Upper lobe of right lung (tissue), 1 donor: ENCODE data around the gene KIF6. TPM values are rescaled to one million over a fixed set of nuclear protein-coding genes. Genes with fewer than 3 reads are reported as not detected.
A peak's percentile ranks its signal among the peaks of the same experiment; 100 is the strongest.

Experiments used
- ATAC-seq: fragments of 200-7000 bp; cut with Tn5 transposase; one replicate; pipeline ENCODE4 v1.9.1; 2020; ENCODE audit warnings: mild to moderate bottlenecking, moderate library complexity
- DNase-seq: peaks from one replicate; pipeline ENCODE4 v3.0.0-alpha.2; 2020
- H3K27ac ChIP-seq: fragments of 200-600 bp; one replicate; pipeline ENCODE4 v1.8.0; 2022
- H3K27me3 ChIP-seq: fragments of 200-600 bp; one replicate; pipeline ENCODE4 v1.8.0; 2022; ENCODE audit warnings: mild to moderate bottlenecking
- H3K36me3 ChIP-seq: fragments of 200-600 bp; one replicate; pipeline ENCODE4 v1.8.0; 2022
- H3K4me1 ChIP-seq: fragments of 200-600 bp; one replicate; pipeline ENCODE4 v1.8.0; 2022
- H3K4me3 ChIP-seq: fragments of 200-600 bp; one replicate; pipeline ENCODE4 v1.8.0; 2022; ENCODE audit warnings: mild to moderate bottlenecking
- H3K9me3 ChIP-seq: fragments of 200-600 bp; one replicate; pipeline ENCODE4 v1.8.0; 2022
- intact Hi-C: fragments of 100-400 bp; cut with DNase I; formaldehyde crosslinking; loops from one replicate; pipeline ENCODE4 v1.11.0; 2022
- total RNA-seq: library from RNA; stranded (reverse); fragmentation: NEBNext Ultra II Directional; extraction: Animal tissue kit (Norgen Biotek cat#: 25700); gene quantifications from one replicate; pipeline ENCODE4 v1.2.1, GENCODE V29; 2021
- TF ChIP-seq, protein P1 (sequence below): fragments of 200-600 bp; IDR thresholded peaks from one replicate; pipeline ENCODE4 v1.8.0; 2022; ENCODE audit warnings: antibody characterized with exemption
- donor health status: DM: no; HTN: yes; CAD: no; lungs with severe emphysema.

The KIF6 gene
- total RNA-seq, 1 donor from 2014 or later = 0.49 TPM

DNA sequence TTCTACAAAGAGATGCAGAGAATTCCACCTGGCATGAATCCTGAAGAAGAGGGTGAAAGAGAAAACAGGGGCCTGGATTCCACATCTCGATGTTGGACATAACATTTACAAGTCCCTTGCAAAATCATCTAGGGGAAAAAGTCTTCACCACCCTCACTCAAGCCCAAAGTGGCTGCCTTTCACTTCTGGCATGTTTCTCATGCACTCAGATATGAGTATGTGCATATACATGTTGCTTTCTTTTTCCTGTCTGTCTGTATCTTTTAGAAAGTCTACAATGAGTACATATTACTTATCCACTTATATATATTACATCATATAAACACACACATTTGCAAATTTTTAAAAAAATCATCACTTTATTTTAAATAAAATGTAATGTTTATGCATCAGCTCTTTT, 159.3 kb downstream of the KIF6 start:
- Histone ChIP-seq H3K9me3 (no peaks in the 10 kb centered on the region), H3K4me1 (peaks cover 3% of the 10 kb centered on the region), H3K4me3 (no peak overlapping the region), H3K27me3 (no peaks in the 10 kb centered on the region), H3K27ac (no peak overlapping the region), H3K36me3 (no peaks in the 10 kb centered on the region)
- DNase-seq (no peak), ATAC-seq (no peak)
- TF ChIP-seq, protein P1, sequence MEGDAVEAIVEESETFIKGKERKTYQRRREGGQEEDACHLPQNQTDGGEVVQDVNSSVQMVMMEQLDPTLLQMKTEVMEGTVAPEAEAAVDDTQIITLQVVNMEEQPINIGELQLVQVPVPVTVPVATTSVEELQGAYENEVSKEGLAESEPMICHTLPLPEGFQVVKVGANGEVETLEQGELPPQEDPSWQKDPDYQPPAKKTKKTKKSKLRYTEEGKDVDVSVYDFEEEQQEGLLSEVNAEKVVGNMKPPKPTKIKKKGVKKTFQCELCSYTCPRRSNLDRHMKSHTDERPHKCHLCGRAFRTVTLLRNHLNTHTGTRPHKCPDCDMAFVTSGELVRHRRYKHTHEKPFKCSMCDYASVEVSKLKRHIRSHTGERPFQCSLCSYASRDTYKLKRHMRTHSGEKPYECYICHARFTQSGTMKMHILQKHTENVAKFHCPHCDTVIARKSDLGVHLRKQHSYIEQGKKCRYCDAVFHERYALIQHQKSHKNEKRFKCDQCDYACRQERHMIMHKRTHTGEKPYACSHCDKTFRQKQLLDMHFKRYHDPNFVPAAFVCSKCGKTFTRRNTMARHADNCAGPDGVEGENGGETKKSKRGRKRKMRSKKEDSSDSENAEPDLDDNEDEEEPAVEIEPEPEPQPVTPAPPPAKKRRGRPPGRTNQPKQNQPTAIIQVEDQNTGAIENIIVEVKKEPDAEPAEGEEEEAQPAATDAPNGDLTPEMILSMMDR = no peak
- intact Hi-C loops = no loop called here

- H3K36me3 ChIP-seq = no peaks in the 10 kb centered on the region
- intact Hi-C loops = no loop called here
- no peaks in the 10 kb centered on the region for H3K9me3 ChIP-seq
- H3K27me3 ChIP-seq = no peaks in the 10 kb centered on the region
- DNase-seq (no peak), ATAC-seq (no peak)
- H3K4me1 ChIP-seq = peaks cover under 1% of the 10 kb centered on the region
- H3K27ac ChIP-seq = no peak overlapping the region
- TF ChIP-seq, protein P1 = no peak
- no peak overlapping the region for H3K4me3 ChIP-seq
These were observed 161.5 kb downstream of the KIF6 start for GRCh38 chr6:39563566-39564311.

GRCh38 chr6:39561536-39562266, 163.5 kb downstream of the KIF6 start:
- peak; percentile 70 for DNase-seq
- no peak overlapping the region for H3K4me3 ChIP-seq
- H3K36me3 ChIP-seq = no peaks in the 10 kb centered on the region
- no peaks in the 10 kb centered on the region for H3K9me3 ChIP-seq
- peak; percentile 95 for ATAC-seq
- intact Hi-C loops = no loop called here
- TF ChIP-seq, protein P1 = no peak
- H3K4me1 ChIP-seq = no peaks in the 10 kb centered on the region
- H3K27ac ChIP-seq = peak overlapping the region; percentile 26
- no peaks in the 10 kb centered on the region for H3K27me3 ChIP-seq

- DNase-seq = no peak
- no peak for ATAC-seq
- intact Hi-C loops = no loop called here
These were observed 164.3 kb downstream of the KIF6 start for GRCh38 chr6:39560915-39561314.

GRCh38 chr6:39558591-39559190, 166.5 kb downstream of the KIF6 start:
- Histone ChIP-seq H3K27ac (no peak overlapping the region), H3K9me3 (no peaks in the 10 kb centered on the region), H3K4me1 (no peaks in the 10 kb centered on the region), H3K36me3 (no peaks in the 10 kb centered on the region), H3K27me3 (no peaks in the 10 kb centered on the region), H3K4me3 (no peak overlapping the region)
- TF ChIP-seq, protein P1 = no peak
- DNase-seq (no peak), ATAC-seq (no peak)
- intact Hi-C loops = no loop called here

More at GRCh38 chr6:39560915-39561314, 164.3 kb downstream of the KIF6 start:
- Histone ChIP-seq H3K4me1 (no peaks in the 10 kb centered on the region), H3K9me3 (no peaks in the 10 kb centered on the region), H3K27me3 (no peaks in the 10 kb centered on the region), H3K36me3 (no peaks in the 10 kb centered on the region), H3K4me3 (no peak overlapping the region), H3K27ac (no peak overlapping the region)
- TF ChIP-seq, protein P1 = no peak
